Measurements from ENCODE around the gene SPTLC3.
"Not testable (repeated sequence)": the region's sequence is repeated elsewhere in the genome, so short reads cannot be mapped to it uniquely, and the experiment has no call there.

Gene SPTLC3

GRCh38 chr20:12976720-12977309 is 32.0 kb upstream of the SPTLC3 start:
- TF ChIP-seq CTCF (conservative IDR thresholded peaks at IDR 0.05; ENCODE audit: low read length) = no peak
- DNase-seq (ENCODE audit: low read depth) = no peak

GRCh38 chr20:12977328-12978125 is 31.2 kb upstream of the SPTLC3 start:
- H3K4me3 ChIP-seq (ENCODE audit: low read length) = no peak overlapping the region
- no peak for TF ChIP-seq CTCF (conservative IDR thresholded peaks at IDR 0.05; ENCODE audit: low read length)
- DNase-seq (ENCODE audit: low read depth) = no peak

More at GRCh38 chr20:12976720-12977309, 32.0 kb upstream of the SPTLC3 start:
- no peak overlapping the region for H3K4me3 ChIP-seq (ENCODE audit: low read length)

- TF ChIP-seq CTCF (conservative IDR thresholded peaks at IDR 0.05; ENCODE audit: low read length) = no peak
- no peak overlapping the region for H3K4me3 ChIP-seq (ENCODE audit: low read length)
- DNase-seq (ENCODE audit: low read depth) = no peak
Observed at GRCh38 chr20:12978126-12978394, 30.7 kb upstream of the SPTLC3 start.

- DNase-seq (ENCODE audit: low read depth) = no peak
- no peak for TF ChIP-seq CTCF (conservative IDR thresholded peaks at IDR 0.05; ENCODE audit: low read length)
- no peak overlapping the region for H3K4me3 ChIP-seq (ENCODE audit: low read length)
Observed at GRCh38 chr20:12978613-12979495, 29.9 kb upstream of the SPTLC3 start.

- DNase-seq (ENCODE audit: low read depth); H3K4me3 ChIP-seq (ENCODE audit: low read length): not testable (repeated sequence)
Observed at GRCh38 chr20:12979713-12980112, 29.1 kb upstream of the SPTLC3 start.

GRCh38 chr20:12982098-12982497 is 26.7 kb upstream of the SPTLC3 start:
- DNase-seq (ENCODE audit: low read depth) = no peak
- TF ChIP-seq CTCF (conservative IDR thresholded peaks at IDR 0.05; ENCODE audit: low read length) = no peak
- H3K4me3 ChIP-seq (ENCODE audit: low read length) = no peak overlapping the region

- TF ChIP-seq CTCF (conservative IDR thresholded peaks at IDR 0.05; ENCODE audit: low read length) = no peak
- DNase-seq (ENCODE audit: low read depth) = peak; percentile 18
- no peak overlapping the region for H3K4me3 ChIP-seq (ENCODE audit: low read length)
Observed at GRCh38 chr20:12984069-12984765, 24.6 kb upstream of the SPTLC3 start.
